Endothelial cell (in vitro differentiated cells): ENCODE measurements around the gene FBXL16. TPM values are rescaled to one million over a fixed set of nuclear protein-coding genes. Genes with fewer than 3 reads are reported as not detected.

Source experiments
- DNase-seq: peaks from one replicate; pipeline ENCODE4 v3.0.0; 2021; ENCODE audit warnings: low spot score
- H3K27ac Mint-ChIP-seq: one replicate; pipeline ENCODE4 v1.8.0; 2021; ENCODE audit warnings: mixed read lengths, inconsistent platforms; ENCODE audit not compliant: unreplicated experiment
- H3K27me3 Mint-ChIP-seq: one replicate; pipeline ENCODE4 v1.8.0; 2021; ENCODE audit warnings: mild to moderate bottlenecking, moderate library complexity, mixed read lengths, inconsistent platforms; ENCODE audit not compliant: unreplicated experiment
- H3K36me3 Mint-ChIP-seq: one replicate; pipeline ENCODE4 v1.8.0; 2021; ENCODE audit warnings: mild to moderate bottlenecking, low read depth, mixed read lengths, inconsistent platforms; ENCODE audit not compliant: unreplicated experiment
- H3K4me1 Mint-ChIP-seq: one replicate; pipeline ENCODE4 v1.8.0; 2021; ENCODE audit warnings: mild to moderate bottlenecking, mixed read lengths, inconsistent platforms; ENCODE audit not compliant: unreplicated experiment
- H3K4me3 Mint-ChIP-seq: one replicate; pipeline ENCODE4 v1.8.0; 2021; ENCODE audit warnings: mild to moderate bottlenecking, mixed read lengths, inconsistent platforms; ENCODE audit not compliant: unreplicated experiment
- H3K9me3 Mint-ChIP-seq: one replicate; pipeline ENCODE4 v1.8.0; 2021; ENCODE audit warnings: mixed read lengths, inconsistent platforms; ENCODE audit not compliant: unreplicated experiment
- CTCF ChIP-seq: fragments of 200-600 bp; sonication (generic); IDR thresholded peaks from one replicate; pipeline ENCODE4 v1.5.0; 2021; ENCODE audit warnings: antibody characterized with exemption; ENCODE audit not compliant: unreplicated experiment
- total RNA-seq: library from RNA; stranded (reverse); fragmentation: NEBNext Ultra II Directional; extraction: Animal tissue kit (Norgen Biotek cat#: 25700); gene quantifications from one replicate; pipeline ENCODE4 v1.2.1, GENCODE V29; 2021; ENCODE audit not compliant: unreplicated experiment

The FBXL16 gene
- total RNA-seq, 1 donor from 2014 or later = not detected

DNA sequence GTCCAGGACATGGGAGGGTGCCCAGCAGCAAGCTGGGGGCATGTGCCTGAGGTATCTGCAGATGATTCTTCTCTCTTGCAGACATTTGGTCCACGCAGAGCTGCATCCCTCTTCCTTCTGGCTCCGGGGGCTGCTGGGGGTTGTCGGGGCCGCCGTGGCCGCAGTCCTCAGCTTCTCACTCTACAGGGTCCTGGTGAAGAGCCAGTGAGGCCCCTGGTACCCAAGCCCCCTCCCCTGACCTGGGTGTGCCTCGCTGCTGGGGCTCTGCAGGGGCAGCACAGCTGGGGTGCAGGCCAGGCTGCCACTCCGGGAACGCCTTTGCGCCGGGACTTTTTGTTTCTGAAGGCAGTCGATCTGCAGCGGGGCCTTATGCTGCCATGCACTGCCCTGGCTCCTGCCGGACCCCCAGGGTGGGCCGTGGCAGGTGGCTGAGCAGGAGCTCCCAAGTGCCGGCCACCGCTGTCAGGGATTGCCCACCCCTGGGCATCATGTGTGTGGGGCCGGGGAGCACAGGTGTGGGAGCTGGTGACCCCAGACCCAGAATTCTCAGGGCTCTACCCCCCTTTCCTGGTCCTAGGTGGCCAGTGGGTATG, 32.1 kb downstream of the FBXL16 start:
- H3K4me1 Mint-ChIP-seq = no peaks in the 10 kb centered on the region
- no peak overlapping the region for H3K27ac Mint-ChIP-seq
- no peak overlapping the region for H3K4me3 Mint-ChIP-seq
- H3K36me3 Mint-ChIP-seq = no peaks in the 10 kb centered on the region
- no peak for DNase-seq
- H3K9me3 Mint-ChIP-seq = no peaks in the 10 kb centered on the region
- H3K27me3 Mint-ChIP-seq = peaks cover 12% of the 10 kb centered on the region
- TF ChIP-seq CTCF = no peak

- H3K4me3 Mint-ChIP-seq = no peak overlapping the region
- DNase-seq = no peak
- no peak for TF ChIP-seq CTCF
- no peaks in the 10 kb centered on the region for H3K9me3 Mint-ChIP-seq
- no peak overlapping the region for H3K27ac Mint-ChIP-seq
- no peaks in the 10 kb centered on the region for H3K4me1 Mint-ChIP-seq
- H3K27me3 Mint-ChIP-seq = peaks cover 12% of the 10 kb centered on the region
- H3K36me3 Mint-ChIP-seq = no peaks in the 10 kb centered on the region
Measured at GRCh38 chr16:672851-673250, 32.8 kb downstream of the FBXL16 start.

- no peak for DNase-seq
- no peak overlapping the region for H3K4me3 Mint-ChIP-seq
- H3K27me3 Mint-ChIP-seq = peaks cover 12% of the 10 kb centered on the region
- H3K27ac Mint-ChIP-seq = no peak overlapping the region
- H3K9me3 Mint-ChIP-seq = no peaks in the 10 kb centered on the region
- H3K4me1 Mint-ChIP-seq = no peaks in the 10 kb centered on the region
- no peak for TF ChIP-seq CTCF
- no peaks in the 10 kb centered on the region for H3K36me3 Mint-ChIP-seq
Measured at GRCh38 chr16:672371-672770, 33.2 kb downstream of the FBXL16 start.

DNA sequence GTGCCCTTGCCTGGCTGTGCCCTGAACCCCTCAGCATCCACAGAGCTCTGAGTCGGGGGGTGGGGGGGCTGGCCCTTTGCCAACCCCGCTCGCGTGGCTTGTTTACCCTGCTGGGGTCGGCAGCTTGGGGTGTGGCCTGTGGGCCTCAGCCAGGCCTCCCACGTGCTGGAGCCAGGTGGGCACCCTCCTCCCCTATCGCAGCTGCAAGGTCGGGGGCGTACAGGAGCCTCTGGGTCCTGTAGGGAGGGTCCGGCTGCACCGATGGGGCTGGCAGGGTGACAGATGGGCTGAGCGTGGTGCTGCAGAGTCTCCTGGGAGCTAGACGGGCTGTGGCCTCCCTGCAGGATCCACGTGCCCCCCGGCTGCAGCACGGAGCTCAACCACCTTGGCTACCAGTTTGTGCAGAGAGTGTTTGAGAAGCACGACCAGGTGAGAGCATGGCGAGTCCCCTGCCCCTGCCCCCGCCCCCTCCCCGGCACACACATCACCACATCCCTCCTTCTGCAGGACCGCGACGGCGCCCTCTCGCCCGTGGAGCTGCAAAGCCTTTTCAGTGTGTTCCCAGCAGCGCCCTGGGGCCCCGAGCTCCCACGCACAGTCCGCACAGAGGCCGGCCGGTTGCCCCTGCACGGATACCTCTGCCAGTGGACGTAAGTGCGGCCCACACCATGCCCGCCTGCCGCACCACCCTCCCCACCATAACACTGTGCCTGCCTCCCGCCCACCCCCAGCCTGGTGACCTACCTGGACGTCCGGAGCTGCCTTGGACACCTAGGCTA, 34.1 kb downstream of the FBXL16 start:
- no peak for TF ChIP-seq CTCF
- no peaks in the 10 kb centered on the region for H3K9me3 Mint-ChIP-seq
- no peaks in the 10 kb centered on the region for H3K4me1 Mint-ChIP-seq
- no peak overlapping the region for H3K27ac Mint-ChIP-seq
- no peak overlapping the region for H3K4me3 Mint-ChIP-seq
- no peak for DNase-seq
- H3K36me3 Mint-ChIP-seq = no peaks in the 10 kb centered on the region
- peaks cover 8% of the 10 kb centered on the region for H3K27me3 Mint-ChIP-seq
